GM23338 (cell line): Measurements from ENCODE around the gene SACM1L.

Source experiments
- POLR2AphosphoS5 ChIP-seq: IDR thresholded peaks from 2 replicates; pipeline ENCODE4 v1.6.1; 2016; ENCODE audit warnings: antibody characterized with exemption, low read depth
- ZNF331 ChIP-seq: fragments of 250-450 bp; sonication (Bioruptor Pico); IDR thresholded peaks from 2 replicates; pipeline ENCODE4 v1.5.0; 2020; ENCODE audit warnings: low read depth, mild to moderate bottlenecking, moderate library complexity
- TF ChIP-seq, protein P1 (sequence below), 2 experiments: fragments of 200-600 bp in 1 of 2; sonication (generic) in 1 of 2; conservative IDR thresholded peaks; 2 replicates each; pipeline versions ENCODE4 v1.5.1 to v1.6.1; 2016 to 2017; ENCODE audit warnings: antibody characterized with exemption in 2 of 2, low read depth in 2 of 2, mild to moderate bottlenecking in 2 of 2, moderate library complexity in 1 of 2
- TF ChIP-seq, protein P2 (sequence below): fragments of 250-450 bp; sonication (Bioruptor Pico); IDR thresholded peaks from 2 replicates; pipeline ENCODE4 v1.5.0; 2020; ENCODE audit warnings: mild to moderate bottlenecking, moderate library complexity

DNA sequence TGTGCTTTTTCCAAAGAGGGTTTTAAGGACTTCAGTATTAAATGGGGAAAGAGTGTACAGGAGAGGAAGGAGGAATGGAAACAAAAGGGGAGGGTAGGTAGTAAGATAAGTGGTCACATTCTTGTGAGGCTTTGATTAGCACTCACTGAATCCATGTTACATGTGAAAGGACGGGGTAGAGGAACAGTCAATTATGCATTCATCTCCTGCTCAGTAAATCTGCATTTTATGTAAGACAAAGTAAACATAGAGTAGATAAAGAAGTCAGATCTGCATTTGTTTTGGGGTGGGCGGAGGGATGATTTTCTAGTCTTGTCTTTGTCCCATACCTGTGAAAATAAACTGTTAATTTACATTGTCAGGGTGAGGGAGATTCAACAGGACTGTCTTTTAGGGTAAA is 50.8 kb downstream of the SACM1L start:
- TF ChIP-seq, protein P1, sequence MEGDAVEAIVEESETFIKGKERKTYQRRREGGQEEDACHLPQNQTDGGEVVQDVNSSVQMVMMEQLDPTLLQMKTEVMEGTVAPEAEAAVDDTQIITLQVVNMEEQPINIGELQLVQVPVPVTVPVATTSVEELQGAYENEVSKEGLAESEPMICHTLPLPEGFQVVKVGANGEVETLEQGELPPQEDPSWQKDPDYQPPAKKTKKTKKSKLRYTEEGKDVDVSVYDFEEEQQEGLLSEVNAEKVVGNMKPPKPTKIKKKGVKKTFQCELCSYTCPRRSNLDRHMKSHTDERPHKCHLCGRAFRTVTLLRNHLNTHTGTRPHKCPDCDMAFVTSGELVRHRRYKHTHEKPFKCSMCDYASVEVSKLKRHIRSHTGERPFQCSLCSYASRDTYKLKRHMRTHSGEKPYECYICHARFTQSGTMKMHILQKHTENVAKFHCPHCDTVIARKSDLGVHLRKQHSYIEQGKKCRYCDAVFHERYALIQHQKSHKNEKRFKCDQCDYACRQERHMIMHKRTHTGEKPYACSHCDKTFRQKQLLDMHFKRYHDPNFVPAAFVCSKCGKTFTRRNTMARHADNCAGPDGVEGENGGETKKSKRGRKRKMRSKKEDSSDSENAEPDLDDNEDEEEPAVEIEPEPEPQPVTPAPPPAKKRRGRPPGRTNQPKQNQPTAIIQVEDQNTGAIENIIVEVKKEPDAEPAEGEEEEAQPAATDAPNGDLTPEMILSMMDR (conservative IDR thresholded peaks at IDR 0.05; ENCODE audit: low read depth in 2 of 2), result no peak
- TF ChIP-seq POLR2AphosphoS5, result no peak
- TF ChIP-seq, protein P2, sequence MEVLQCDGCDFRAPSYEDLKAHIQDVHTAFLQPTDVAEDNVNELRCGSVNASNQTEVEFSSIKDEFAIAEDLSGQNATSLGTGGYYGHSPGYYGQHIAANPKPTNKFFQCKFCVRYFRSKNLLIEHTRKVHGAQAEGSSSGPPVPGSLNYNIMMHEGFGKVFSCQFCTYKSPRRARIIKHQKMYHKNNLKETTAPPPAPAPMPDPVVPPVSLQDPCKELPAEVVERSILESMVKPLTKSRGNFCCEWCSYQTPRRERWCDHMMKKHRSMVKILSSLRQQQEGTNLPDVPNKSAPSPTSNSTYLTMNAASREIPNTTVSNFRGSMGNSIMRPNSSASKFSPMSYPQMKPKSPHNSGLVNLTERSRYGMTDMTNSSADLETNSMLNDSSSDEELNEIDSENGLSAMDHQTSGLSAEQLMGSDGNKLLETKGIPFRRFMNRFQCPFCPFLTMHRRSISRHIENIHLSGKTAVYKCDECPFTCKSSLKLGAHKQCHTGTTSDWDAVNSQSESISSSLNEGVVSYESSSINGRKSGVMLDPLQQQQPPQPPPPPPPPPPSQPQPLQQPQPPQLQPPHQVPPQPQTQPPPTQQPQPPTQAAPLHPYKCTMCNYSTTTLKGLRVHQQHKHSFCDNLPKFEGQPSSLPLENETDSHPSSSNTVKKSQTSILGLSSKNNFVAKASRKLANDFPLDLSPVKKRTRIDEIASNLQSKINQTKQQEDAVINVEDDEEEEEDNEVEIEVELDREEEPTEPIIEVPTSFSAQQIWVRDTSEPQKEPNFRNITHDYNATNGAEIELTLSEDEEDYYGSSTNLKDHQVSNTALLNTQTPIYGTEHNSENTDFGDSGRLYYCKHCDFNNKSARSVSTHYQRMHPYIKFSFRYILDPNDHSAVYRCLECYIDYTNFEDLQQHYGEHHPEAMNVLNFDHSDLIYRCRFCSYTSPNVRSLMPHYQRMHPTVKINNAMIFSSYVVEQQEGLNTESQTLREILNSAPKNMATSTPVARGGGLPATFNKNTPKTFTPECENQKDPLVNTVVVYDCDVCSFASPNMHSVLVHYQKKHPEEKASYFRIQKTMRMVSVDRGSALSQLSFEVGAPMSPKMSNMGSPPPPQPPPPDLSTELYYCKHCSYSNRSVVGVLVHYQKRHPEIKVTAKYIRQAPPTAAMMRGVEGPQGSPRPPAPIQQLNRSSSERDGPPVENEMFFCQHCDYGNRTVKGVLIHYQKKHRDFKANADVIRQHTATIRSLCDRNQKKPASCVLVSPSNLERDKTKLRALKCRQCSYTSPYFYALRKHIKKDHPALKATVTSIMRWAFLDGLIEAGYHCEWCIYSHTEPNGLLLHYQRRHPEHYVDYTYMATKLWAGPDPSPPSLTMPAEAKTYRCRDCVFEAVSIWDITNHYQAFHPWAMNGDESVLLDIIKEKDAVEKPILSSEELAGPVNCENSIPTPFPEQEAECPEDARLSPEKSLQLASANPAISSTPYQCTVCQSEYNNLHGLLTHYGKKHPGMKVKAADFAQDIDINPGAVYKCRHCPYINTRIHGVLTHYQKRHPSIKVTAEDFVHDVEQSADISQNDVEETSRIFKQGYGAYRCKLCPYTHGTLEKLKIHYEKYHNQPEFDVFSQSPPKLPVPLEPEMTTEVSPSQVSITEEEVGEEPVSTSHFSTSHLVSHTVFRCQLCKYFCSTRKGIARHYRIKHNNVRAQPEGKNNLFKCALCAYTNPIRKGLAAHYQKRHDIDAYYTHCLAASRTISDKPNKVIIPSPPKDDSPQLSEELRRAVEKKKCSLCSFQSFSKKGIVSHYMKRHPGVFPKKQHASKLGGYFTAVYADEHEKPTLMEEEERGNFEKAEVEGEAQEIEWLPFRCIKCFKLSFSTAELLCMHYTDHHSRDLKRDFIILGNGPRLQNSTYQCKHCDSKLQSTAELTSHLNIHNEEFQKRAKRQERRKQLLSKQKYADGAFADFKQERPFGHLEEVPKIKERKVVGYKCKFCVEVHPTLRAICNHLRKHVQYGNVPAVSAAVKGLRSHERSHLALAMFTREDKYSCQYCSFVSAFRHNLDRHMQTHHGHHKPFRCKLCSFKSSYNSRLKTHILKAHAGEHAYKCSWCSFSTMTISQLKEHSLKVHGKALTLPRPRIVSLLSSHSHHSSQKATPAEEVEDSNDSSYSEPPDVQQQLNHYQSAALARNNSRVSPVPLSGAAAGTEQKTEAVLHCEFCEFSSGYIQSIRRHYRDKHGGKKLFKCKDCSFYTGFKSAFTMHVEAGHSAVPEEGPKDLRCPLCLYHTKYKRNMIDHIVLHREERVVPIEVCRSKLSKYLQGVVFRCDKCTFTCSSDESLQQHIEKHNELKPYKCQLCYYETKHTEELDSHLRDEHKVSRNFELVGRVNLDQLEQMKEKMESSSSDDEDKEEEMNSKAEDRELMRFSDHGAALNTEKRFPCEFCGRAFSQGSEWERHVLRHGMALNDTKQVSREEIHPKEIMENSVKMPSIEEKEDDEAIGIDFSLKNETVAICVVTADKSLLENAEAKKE (CRISPR knock-in tag), result no peak
- TF ChIP-seq ZNF331 (CRISPR knock-in tag), result no peak
